Measurements from ENCODE around the gene MAPK12.

Gene MAPK12

GRCh38 chr22:50249341-50250248, 11.9 kb downstream of the MAPK12 start:
- no peak for DNase-seq (ENCODE audit: low read depth)
- TF ChIP-seq MAX (IDR thresholded peaks at IDR 0.05; ENCODE audit: low read depth, low read length) (no peak), CTCF (IDR thresholded peaks at IDR 0.05; ENCODE audit: low read depth, low read length) (no peak), MYC (IDR thresholded peaks at IDR 0.05; ENCODE audit: low read depth, low read length) (no peak), POLR2A (IDR thresholded peaks at IDR 0.05; ENCODE audit: extremely low read depth, insufficient read length) (no peak)
- peak overlapping the region; percentile 72 for H3K4me3 ChIP-seq (ENCODE audit: low read depth, low read length)

GRCh38 chr22:50248196-50249081, 13.0 kb downstream of the MAPK12 start:
- no peak overlapping the region for H3K4me3 ChIP-seq (ENCODE audit: low read depth, low read length)
- no peak for DNase-seq (ENCODE audit: low read depth)
- no peak for TF ChIP-seq CTCF (IDR thresholded peaks at IDR 0.05; ENCODE audit: low read depth, low read length)
- no peak for TF ChIP-seq MAX (IDR thresholded peaks at IDR 0.05; ENCODE audit: low read depth, low read length)
- no peak for TF ChIP-seq POLR2A (IDR thresholded peaks at IDR 0.05; ENCODE audit: extremely low read depth, insufficient read length)
- no peak for TF ChIP-seq MYC (IDR thresholded peaks at IDR 0.05; ENCODE audit: low read depth, low read length)

GRCh38 chr22:50247748-50248147, 13.7 kb downstream of the MAPK12 start:
- TF ChIP-seq MYC (IDR thresholded peaks at IDR 0.05; ENCODE audit: low read depth, low read length): no peak
- no peak overlapping the region for H3K4me3 ChIP-seq (ENCODE audit: low read depth, low read length)
- no peak for DNase-seq (ENCODE audit: low read depth)

- DNase-seq (ENCODE audit: low read depth): no peak
These were observed 15.0 kb downstream of the MAPK12 start for GRCh38 chr22:50246242-50247175.

More at GRCh38 chr22:50246242-50247175, 15.0 kb downstream of the MAPK12 start:
- H3K4me3 ChIP-seq (ENCODE audit: low read depth, low read length): no peak overlapping the region
- TF ChIP-seq MYC (IDR thresholded peaks at IDR 0.05; ENCODE audit: low read depth, low read length) (no peak), CTCF (IDR thresholded peaks at IDR 0.05; ENCODE audit: low read depth, low read length) (no peak), POLR2A (IDR thresholded peaks at IDR 0.05; ENCODE audit: extremely low read depth, insufficient read length) (no peak), MAX (IDR thresholded peaks at IDR 0.05; ENCODE audit: low read depth, low read length) (no peak)

All from NB4 (cell line).